Activated CD4-positive, alpha-beta T cell treated with anti-CD3 and anti-CD28 coated beads for 24 hours (primary cell): ENCODE data around the gene OLIG2.

Experiments used
- DNase-seq, 2 donors: peaks; one replicate each; pipeline ENCODE4 v3.0.0-alpha.2; 2020; ENCODE audit warnings: low read depth in 2 of 2

Gene OLIG2

GRCh38 chr21:33025489-33026442 lies at the start of gene OLIG2:
Gene OLIG2, plus strand, starts transcription at chr21:33025935. Its CDS starts 928 bp downstream, at chr21:33026863.
- no peak for DNase-seq

DNA sequence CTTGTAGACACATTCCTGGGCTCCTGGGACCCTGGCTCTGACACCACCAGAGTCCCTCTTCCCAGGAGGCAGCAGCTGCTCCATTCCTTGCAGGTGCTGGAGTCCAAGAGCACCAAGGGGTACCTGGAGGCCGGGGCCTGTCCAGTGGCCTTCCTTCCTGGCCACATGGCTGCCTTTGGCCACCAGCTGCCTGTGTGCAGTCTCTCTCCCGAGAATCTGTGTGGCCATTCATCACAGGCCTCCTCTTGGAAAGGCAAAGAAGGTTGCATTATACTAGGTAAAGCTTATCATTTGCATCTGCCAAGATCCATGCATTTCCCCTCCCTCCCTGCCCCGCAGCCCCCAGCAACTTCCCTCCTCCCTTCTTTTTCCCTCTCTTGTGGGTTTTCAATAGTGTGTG lies 48.9 kb upstream of the OLIG2 start:
- no peak for DNase-seq

DNA sequence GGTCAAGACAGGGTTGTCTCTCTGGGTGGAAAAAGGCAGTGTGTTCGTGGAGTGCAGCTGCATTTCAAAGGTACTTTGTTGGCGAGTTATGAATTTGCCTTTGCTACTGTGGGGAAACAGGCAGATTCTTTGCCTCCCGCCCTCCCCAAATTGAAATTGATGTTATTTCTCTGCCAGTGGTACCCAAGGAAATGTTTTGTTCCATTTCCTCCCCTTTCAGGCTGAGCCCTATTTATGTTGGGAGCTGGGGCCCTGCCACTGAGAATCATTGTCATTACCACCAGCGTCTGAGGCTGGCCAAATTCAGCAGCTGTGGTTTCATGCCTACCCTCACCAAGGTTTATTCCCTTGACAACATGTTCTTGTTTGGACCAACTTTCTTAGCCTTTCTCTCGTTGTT lies 48.5 kb upstream of the OLIG2 start:
- no peak for DNase-seq

DNA sequence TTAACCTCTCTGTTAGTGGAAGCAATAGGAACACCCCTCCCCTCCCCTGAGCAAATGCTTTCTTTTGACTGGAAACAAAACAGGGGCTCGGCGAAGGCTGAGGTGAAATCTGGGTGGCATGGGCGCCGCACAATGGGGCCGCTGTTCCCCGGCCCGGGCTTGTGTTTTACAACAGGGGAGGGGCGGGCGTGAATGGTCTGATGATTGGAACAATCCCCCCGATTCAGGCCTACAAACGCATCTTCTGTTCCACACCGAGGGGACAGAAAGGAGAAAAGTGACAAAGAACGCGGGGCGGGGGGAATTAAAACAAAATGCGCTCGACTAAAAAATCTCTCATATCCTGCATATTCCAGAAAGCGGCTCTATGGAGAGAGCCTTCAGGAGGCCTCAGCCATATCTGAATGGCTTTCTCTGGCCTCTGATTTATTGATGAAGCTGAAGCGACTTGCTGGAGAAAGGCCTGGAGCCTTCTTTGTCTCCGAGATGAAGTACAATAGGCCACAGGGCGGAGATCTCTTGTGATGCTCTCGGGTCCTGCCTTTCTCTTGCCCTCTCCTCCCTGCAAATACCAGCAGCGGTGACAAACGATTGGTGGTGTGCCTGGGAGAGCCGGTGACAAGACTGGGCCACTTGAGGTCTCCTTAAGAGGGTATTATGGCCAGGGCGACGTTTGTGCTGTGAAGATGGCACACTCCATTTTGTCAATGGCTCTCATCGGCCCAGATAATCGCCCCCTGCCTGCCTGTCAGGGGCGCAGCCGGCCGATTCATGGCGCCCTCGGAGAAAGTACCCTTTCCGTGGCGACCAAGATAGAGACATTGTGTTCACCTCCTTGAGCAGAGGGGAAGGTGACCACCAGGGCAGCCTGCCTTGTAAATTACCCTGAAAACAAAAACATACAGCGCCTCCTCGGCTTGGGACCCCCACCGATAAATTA lies 47.1 kb upstream of the OLIG2 start:
- no peak for DNase-seq

DNA sequence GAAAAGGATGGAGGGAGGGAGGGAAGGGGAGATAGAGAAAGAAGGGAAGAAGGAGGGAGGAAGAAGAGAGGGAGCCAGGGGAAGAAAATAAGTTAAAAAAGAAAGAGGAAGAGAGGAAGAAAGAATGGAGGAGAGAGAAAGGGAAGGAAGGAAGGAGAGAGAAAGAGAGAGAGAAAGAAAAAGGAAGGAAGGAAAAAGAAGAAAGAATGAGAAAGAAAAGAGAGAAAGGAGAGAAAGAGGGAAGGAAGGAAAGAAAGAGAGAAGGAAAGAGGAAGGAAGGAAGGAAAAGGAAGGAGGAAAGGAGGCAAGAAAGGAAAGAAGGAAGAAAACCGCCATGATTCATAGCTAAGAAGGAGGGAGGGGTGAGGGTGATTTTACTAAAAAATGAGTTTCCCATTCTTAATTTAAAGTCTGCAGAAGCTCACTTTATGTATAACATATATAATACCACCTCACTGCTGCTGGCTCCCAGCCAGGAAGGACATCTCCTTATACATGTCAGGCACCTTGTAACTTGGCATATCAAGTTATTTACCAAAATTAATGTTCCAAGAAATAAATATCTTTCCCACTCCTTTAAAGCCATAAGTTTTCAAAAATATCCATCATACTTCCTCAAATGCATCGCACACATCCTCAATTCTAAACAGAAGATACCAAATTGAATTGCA lies 46.0 kb upstream of the OLIG2 start:
- DNase-seq = no peak

- DNase-seq = no peak
Measured at GRCh38 chr21:32981096-32981495, 44.6 kb upstream of the OLIG2 start.

- DNase-seq = no peak
Measured at GRCh38 chr21:32990666-32991065, 35.1 kb upstream of the OLIG2 start.

DNA sequence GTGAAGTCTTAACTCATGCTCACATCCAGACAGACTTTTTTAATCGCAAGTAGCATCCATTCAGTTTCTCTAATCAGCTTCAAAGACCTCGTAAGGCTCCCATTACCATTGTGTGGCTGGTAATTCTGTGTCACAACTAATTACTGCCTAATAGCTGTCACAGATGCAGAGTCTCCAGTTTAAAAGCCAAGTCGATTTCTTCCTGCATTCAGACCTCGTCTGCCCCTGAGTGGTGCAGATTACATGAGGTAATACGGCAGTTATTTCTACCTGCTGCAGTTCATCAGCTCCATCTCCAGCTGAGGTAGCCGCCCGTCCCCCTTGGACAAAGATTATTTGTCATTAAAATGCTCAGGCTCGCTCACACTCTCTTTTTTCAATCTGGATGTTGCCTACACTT lies 34.4 kb upstream of the OLIG2 start:
- DNase-seq = no peak

DNA sequence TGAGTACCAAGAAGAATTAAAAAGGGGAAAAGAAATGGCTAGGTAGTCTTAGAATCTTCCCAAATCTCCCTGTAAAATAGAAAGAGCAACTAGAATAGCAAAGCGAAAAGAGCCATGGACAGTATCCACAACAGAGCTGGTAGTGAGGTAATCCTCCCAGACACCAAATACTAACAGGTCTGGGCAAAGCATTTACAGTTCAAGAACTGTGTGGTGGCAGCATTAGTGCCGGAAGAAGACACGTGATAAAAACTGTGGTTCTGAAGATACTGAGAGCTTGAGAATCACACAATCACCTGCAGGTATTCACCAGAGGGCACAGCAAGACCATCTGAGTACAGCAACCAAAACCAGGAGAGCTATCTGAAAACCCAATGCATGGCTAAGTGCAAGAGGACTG lies 31.8 kb upstream of the OLIG2 start:
- no peak for DNase-seq

DNA sequence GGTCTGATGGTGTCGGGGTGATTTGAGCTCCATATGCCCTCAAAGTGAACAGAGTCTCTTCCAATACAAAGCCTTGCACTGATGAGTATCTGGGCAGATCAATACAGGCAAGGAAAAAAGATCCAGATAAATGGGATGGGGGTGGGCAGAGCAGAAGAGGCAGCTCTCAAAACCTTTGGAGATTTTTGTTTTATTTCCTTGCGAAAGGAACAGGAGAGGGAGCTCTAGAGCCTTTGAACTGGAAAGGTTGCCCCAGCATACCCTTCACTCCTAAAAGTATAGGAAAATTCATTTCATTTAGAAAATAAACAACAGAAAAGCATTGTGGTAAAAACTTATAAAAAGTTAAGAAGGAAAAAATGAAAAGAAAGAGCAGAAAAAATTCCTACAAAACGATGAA lies 31.4 kb upstream of the OLIG2 start:
- no peak for DNase-seq

- DNase-seq = no peak
Measured at GRCh38 chr21:33007747-33008146, 18.0 kb upstream of the OLIG2 start.

- no peak for DNase-seq
Measured at GRCh38 chr21:33008333-33009051, 17.2 kb upstream of the OLIG2 start.

DNA sequence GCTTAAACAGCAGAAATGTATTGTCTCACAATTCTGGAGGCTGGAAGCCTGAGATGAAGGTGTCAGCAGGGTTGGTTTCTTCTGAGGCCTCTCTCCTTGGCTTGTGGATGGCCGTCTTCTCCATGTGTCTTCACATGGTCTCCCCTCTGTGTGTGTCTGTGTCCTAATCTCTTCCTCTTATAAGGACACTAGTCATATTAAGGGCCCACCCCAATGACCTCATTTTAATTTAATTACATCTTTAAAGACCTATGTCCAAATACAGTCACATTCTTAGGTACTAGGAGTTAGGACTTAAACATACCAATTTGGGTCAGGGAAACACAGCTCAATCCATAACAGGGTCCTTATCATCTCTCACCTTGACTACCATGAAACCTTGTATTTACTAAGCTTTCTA lies 14.8 kb upstream of the OLIG2 start:
- DNase-seq = no peak

GRCh38 chr21:33011462-33011861 lies 14.3 kb upstream of the OLIG2 start:
- DNase-seq = no peak

DNA sequence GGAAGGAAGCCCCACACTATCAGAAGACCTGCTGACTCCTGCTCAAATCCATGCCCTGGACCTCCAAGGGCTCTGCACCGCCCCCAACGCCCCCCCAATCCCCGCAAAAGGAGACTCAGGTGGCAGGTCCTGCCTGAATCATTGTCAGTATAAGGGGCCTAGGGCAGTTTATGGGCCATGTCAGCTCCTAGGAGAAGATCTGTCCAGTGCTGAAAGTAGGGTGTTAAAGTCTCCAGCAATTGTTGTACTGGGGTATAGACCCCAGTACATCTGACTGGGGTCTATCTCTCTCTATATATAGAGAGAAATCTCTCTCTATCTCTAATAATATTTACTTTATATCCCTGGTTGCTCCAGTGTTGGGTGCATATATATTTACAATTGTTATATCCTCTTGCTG lies 12.1 kb upstream of the OLIG2 start:
- no peak for DNase-seq

DNA sequence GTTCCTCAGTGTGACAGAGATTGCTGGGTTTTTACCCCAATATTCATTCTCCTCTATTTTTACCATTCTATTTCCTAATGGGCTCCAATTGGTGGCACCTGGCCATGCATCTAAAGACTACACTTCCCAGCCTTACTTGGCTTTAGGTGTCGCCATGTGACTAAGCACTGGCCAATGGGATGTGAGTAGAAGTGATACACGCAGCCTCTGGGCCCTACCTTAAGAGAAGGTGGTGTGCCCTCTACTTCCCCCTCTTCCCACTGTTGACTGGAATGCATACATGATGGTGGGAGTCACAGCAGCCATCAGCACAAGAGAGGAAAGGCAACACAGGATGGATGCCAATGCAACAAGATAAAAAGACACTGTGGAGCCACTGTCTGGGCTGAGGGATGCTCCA lies 11.4 kb upstream of the OLIG2 start:
- DNase-seq = no peak

DNA sequence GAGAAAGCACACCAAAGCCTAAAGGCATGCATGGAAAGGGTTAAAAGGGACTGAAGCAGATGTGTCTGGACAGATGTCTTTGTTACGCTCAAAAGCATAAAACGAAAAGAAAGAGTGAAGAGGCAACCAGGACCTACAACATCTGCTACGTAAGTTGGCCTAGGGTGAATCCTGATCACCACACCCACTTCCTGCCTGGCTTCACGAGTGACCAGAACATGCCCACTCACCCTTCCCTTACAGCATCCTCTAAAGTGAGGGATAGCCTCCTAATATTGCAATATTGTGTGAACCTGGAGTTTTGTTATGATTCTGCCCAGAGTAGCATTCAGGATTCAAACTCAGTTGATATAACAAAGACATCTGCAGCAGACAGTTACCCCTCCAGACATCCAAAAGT lies 10.6 kb upstream of the OLIG2 start:
- no peak for DNase-seq

DNA sequence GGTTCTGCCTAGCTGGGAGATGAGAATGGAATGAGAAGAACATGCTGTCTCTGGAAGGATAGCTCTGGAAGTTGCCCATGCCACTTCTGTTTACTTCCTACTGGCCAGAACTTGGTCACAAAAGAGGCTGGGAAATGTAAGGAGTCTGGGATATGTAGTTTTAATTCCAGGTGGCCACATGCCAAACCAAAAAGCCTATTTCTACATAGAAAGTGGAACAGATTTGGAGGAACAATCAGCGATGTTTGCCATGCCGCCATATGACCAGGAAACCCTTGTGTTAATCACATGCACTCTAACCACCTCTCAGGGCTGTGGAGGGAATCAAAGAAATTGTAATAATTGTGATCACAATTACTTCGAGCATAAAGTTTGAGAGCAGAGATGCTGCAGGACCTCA lies 10.0 kb upstream of the OLIG2 start:
- no peak for DNase-seq

DNA sequence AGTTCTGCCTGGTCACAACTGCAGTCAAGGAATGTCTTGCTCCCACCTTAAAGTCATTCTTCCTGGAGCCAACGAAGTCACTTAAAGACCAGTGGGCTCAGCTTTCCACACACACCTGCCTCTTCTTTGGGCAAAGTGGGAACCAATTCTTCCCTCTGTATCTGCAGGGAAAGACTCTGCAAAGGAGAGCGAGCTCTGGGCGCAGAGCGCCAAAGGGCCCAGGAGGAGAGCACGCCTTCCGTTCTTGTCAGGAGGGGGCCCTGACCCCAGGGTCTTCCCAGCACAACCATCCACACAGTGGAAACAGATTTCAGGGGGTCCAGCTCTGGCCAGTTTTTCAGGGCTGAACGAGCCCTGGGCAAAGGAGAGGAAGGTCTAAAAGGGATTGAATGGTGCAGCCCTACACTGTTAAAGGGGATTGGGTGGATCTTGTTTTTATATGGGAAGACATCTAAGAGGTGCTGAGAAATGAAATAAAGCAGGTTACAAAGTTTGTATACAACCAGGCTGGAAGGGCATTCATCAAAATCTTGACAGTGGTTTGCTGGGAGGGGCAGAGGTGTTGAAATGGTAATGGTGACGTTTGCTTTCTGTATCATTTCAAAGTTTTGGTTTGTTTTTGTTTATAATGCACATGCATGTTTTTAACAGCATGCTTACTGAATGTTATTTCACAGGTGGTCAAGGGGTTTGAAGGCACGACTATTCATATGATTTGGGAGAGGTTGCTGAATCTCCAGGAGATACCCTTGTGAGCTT lies 6.8 kb upstream of the OLIG2 start:
- DNase-seq = no peak

DNA sequence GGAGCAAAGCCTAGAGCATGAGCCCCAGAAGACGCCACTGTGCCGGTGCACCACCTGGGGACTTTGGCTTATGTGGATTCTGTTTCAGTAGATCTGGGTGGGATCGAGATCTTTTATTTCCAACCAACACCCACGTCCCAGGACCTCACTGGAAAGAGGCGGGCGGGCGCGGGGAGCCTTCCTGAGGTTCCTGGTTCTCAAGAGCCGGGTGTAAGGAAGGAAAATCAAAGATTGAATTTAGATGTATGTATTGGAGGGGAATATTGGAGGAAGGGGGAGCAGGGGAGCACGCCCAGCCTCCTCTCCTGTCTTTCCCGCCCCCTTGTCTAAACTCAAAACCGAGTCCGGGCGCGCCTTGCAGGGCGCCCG lies 6.2 kb upstream of the OLIG2 start:
- no peak for DNase-seq
